CD4-positive, alpha-beta memory T cell (primary cell): ENCODE data around the gene PBLD. TPM values are rescaled to one million over a fixed set of nuclear protein-coding genes. Genes with fewer than 3 reads are reported as not detected.
"Not testable (repeated sequence)": the region's sequence is repeated elsewhere in the genome, so short reads cannot be mapped to it uniquely, and the experiment has no call there.

ENCODE experiments used
- CTCF ChIA-PET: fragments of 350-600 bp; sonication (Branson Sonifier 250); formaldehyde crosslinking; loops from one replicate; lab custom pipeline; 2021; ENCODE audit warnings: inconsistent platforms; ENCODE audit not compliant: partially characterized antibody; lab: Charles Lee
- POLR2A ChIA-PET: fragments of 350-600 bp; sonication (Branson Sonifier 250); formaldehyde crosslinking; loops from one replicate; lab custom pipeline; 2021; ENCODE audit not compliant: partially characterized antibody; lab: Charles Lee
- DNase-seq, 5 donors: peaks; one replicate each; pipeline versions ENCODE4 v3.0.0 to v3.0.0-alpha.2; 2020 to 2022; ENCODE audit warnings: mixed read lengths in 1 of 5
- H3K27ac ChIP-seq: one replicate; pipeline ENCODE4 v1.7.0; 2013; ENCODE audit warnings: low read depth, low read length
- H3K27me3 ChIP-seq: 2 replicates; pipeline ENCODE4 v1.7.0; 2013; ENCODE audit warnings: mild to moderate bottlenecking, low read length, moderate library complexity; ENCODE audit not compliant: insufficient read depth
- H3K36me3 ChIP-seq: 2 replicates; pipeline ENCODE4 v1.7.0; 2013; ENCODE audit warnings: mild to moderate bottlenecking, low read length, moderate library complexity; ENCODE audit not compliant: insufficient read depth
- H3K4me1 ChIP-seq: 2 replicates; pipeline ENCODE4 v1.7.0; 2013; ENCODE audit warnings: mild to moderate bottlenecking, low read length, moderate library complexity; ENCODE audit not compliant: insufficient read depth
- H3K4me3 ChIP-seq, 2 donors: one replicate each; pipeline ENCODE4 v1.7.0; 2013; ENCODE audit warnings: low read length in 2 of 2, mild to moderate bottlenecking in 1 of 2
- H3K9me3 ChIP-seq, 2 donors: one replicate each; pipeline ENCODE4 v1.7.0; 2013; ENCODE audit warnings: low read length in 2 of 2, control low read depth in 1 of 2; ENCODE audit not compliant: control insufficient read depth in 1 of 2
- H3K27ac Mint-ChIP-seq, 7 donors: one replicate each; pipeline ENCODE4 v1.8.0; 2020 to 2021; ENCODE audit warnings: mixed read lengths in 7 of 7, mild to moderate bottlenecking in 6 of 7, inconsistent platforms in 3 of 7, moderate library complexity in 3 of 7
- H3K27me3 Mint-ChIP-seq, 2 donors: one replicate each; pipeline ENCODE4 v1.8.0; 2020 to 2021; ENCODE audit warnings: mixed read lengths in 2 of 2
- H3K36me3 Mint-ChIP-seq, 2 donors: one replicate each; pipeline ENCODE4 v1.8.0; 2020 to 2021; ENCODE audit warnings: mixed read lengths in 2 of 2, inconsistent platforms in 1 of 2, mild to moderate bottlenecking in 1 of 2
- H3K4me1 Mint-ChIP-seq, 4 donors: one replicate each; pipeline ENCODE4 v1.8.0; 2020 to 2021; ENCODE audit warnings: mixed read lengths in 4 of 4, mild to moderate bottlenecking in 1 of 4
- H3K4me3 Mint-ChIP-seq, 8 donors: one replicate each; pipeline ENCODE4 v1.8.0; 2020 to 2021; ENCODE audit warnings: mixed read lengths in 8 of 8, mild to moderate bottlenecking in 7 of 8, moderate library complexity in 6 of 8, inconsistent platforms in 3 of 8
- H3K9me3 Mint-ChIP-seq, 8 donors: one replicate each; pipeline ENCODE4 v1.8.0; 2020 to 2021; ENCODE audit warnings: mixed read lengths in 8 of 8, mild to moderate bottlenecking in 5 of 8, inconsistent platforms in 3 of 8, moderate library complexity in 1 of 8
- intact Hi-C: fragments of 100-400 bp; cut with micrococcal nuclease; formaldehyde crosslinking; loops from one replicate; pipeline ENCODE4 v1.15.1; 2023
- polyA plus RNA-seq, 2 donors: library from polyadenylated mRNA; unstranded; fragments of 300-500 nt; fragmentation: Illumina TruSeq; gene quantifications; one replicate each; pipeline ENCODE4 v1.2.3, GENCODE V29; 2021
- total RNA-seq, 2 experiments: library from RNA; stranded (reverse); gene quantifications; one replicate each; pipeline ENCODE4 v1.2.3, GENCODE V29; 2021

The PBLD gene
- total and polyA plus RNA-seq, 4 experiments from 2014 or later, result 1.0 to 3.0 (median 2.3) TPM

DNA sequence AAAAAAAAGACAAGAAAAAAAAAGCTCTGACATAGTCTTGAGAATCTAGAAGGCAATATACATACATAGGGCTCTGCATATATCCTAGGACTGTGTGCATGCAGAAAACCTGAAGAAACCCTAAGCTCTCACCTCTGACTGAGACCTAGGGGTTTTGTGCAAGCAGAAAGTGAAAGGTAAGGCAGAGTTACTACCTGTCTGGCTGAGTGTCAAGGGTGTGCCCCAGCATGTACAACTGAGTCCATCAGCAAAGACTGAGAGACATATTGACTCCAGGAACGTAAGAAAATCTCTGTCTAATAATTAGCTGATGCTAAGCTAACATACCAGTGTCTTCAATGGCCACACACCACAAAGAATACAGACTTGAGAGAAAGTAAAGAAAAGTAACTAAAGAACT lies 17.1 kb downstream of the PBLD start:
- DNase-seq, result no peak
- no peaks in the 10 kb centered on the region for H3K27me3 Mint-ChIP-seq
- H3K9me3 Mint-ChIP-seq, result peaks cover 0 to 24% (median 19%) of the 10 kb centered on the region in 8 donors
- Histone ChIP-seq H3K4me1 (peaks cover 7% of the 10 kb centered on the region), H3K27ac (no peak overlapping the region), H3K9me3 (peaks cover 0 to 9% of the 10 kb centered on the region in 2 donors), H3K4me3 (no peak overlapping the region), H3K27me3 (no peaks in the 10 kb centered on the region), H3K36me3 (no peaks in the 10 kb centered on the region)
- CTCF ChIA-PET, result interaction anchor here (0.9 to 2.5 kb wide), 3 partner anchors 9 to 33 kb away, joined by 3 to 9 read pairs (median 8); no protein-coding TSS in a partner anchor
- no peak overlapping the region for H3K4me3 Mint-ChIP-seq
- H3K27ac Mint-ChIP-seq, result no peak overlapping the region
- intact Hi-C loops, result no loop called here
- peaks cover 0 to 4% of the 10 kb centered on the region in 2 donors for H3K36me3 Mint-ChIP-seq
- peaks cover 4 to 7% (median 5%) of the 10 kb centered on the region in 4 donors for H3K4me1 Mint-ChIP-seq
- POLR2A ChIA-PET, result interaction anchor here (2.0 kb wide), 1 partner anchor 17 kb away, joined by 9 read pairs; the partner anchor contains the start of genes HNRNPH3 and PBLD

DNA sequence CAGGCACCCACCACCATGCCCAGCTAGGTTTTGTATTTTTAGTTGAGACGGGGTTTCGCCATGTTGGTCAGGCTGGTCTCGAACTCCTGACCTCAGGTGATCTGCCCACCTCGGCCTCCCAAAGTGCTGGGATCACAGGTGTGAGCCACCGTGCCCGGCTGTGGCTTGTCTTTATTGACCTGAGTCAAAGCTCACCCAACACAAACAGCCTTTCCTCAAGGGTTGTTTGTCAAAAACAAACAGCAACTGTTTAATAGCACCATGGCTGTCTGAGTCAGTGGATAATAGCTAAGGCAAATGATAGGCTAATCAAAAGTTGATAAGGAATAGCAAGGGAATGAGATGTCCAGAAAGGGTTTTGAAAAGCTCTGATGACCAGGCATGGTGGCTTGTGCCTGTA lies 17.8 kb downstream of the PBLD start:
- intact Hi-C loops, H3K27ac ChIP-seq: not testable (repeated sequence)
- CTCF ChIA-PET, result interaction anchor here (0.9 to 2.5 kb wide), 3 partner anchors 9 to 34 kb away, joined by 3 to 9 read pairs (median 8); no protein-coding TSS in a partner anchor

DNA sequence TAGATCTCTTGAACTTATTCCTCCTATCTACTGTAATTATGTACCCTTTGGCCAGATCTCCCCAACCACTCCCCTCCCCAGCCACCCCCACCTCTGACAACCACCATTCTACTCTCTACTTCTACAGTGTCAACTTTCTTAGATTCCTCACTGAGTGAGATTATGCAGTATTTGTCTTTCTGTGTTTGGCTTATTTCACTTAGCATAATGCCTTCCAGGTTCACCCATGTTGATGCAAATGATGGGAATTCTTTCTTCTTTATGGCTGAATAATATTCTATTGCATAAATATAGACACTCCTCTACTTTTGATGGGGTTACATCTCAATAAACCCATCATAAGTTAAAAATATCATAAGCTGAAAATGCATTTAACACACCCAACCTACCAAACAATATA lies 22.2 kb downstream of the PBLD start:
- peaks cover 4 to 7% (median 5%) of the 10 kb centered on the region in 4 donors for H3K4me1 Mint-ChIP-seq
- Histone ChIP-seq H3K9me3 (no peaks in the 10 kb centered on the region), H3K27ac (no peak overlapping the region), H3K27me3 (no peaks in the 10 kb centered on the region), H3K36me3 (no peaks in the 10 kb centered on the region), H3K4me1 (peaks cover 7% of the 10 kb centered on the region), H3K4me3 (no peak overlapping the region)
- H3K27me3 Mint-ChIP-seq, result no peaks in the 10 kb centered on the region
- ChIA-PET POLR2A (interaction anchor here (0.6 kb wide), 1 partner anchor 597 kb away, joined by 3 read pairs; no protein-coding TSS in a partner anchor), CTCF (interaction anchor here (0.6 kb wide), 1 partner anchor 63 kb away, joined by 3 read pairs; no protein-coding TSS in a partner anchor)
- H3K9me3 Mint-ChIP-seq, result peaks cover 0 to 3% (median under 1%) of the 10 kb centered on the region in 8 donors
- no peak for DNase-seq
- no peaks in the 10 kb centered on the region for H3K36me3 Mint-ChIP-seq
- no peak overlapping the region for H3K4me3 Mint-ChIP-seq
- no peak overlapping the region for H3K27ac Mint-ChIP-seq
- intact Hi-C loops, result no loop called here

More for the DNA sequence above, 17.8 kb downstream of the PBLD start:
- not testable (repeated sequence) for H3K9me3 ChIP-seq, H3K4me3 ChIP-seq, H3K4me1 Mint-ChIP-seq, DNase-seq, H3K27me3 ChIP-seq, H3K4me1 ChIP-seq, H3K27me3 Mint-ChIP-seq, H3K27ac Mint-ChIP-seq, H3K36me3 ChIP-seq, H3K4me3 Mint-ChIP-seq, H3K36me3 Mint-ChIP-seq
- POLR2A ChIA-PET, result interaction anchor here (2.0 kb wide), 1 partner anchor 17 kb away, joined by 9 read pairs; the partner anchor contains the start of genes HNRNPH3 and PBLD
- H3K9me3 Mint-ChIP-seq, result peaks cover 0 to 24% (median 19%) of the 10 kb centered on the region in 8 donors

DNA sequence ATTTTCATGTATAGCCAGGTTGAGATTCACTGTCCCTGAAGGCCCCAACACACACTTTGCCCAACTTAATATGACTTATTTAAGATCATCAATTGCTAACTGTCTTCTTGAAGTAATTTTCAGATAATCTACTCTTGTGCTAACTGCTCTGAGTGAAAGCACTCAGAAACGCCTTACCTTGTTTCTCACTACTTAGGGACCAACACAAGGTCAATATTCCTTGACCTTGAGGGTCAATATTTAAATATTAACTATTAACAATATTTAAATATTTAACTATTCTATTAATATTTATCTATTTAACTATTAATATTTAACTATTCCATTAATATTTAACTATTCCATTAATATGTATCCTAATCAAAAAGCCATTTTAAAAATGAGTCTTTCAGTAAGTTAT lies 26.9 kb downstream of the PBLD start:
- Mint-ChIP-seq H3K27me3 (no peaks in the 10 kb centered on the region), H3K36me3 (no peaks in the 10 kb centered on the region), H3K9me3 (no peaks in the 10 kb centered on the region), H3K27ac (no peak overlapping the region), H3K4me1 (peaks cover 0 to 1% (median 0%) of the 10 kb centered on the region in 4 donors), H3K4me3 (no peak overlapping the region)
- Histone ChIP-seq H3K27me3 (no peaks in the 10 kb centered on the region), H3K4me3 (no peak overlapping the region), H3K9me3 (no peaks in the 10 kb centered on the region), H3K36me3 (no peaks in the 10 kb centered on the region), H3K4me1 (no peaks in the 10 kb centered on the region), H3K27ac (no peak overlapping the region)
- ChIA-PET POLR2A (no interaction called here), CTCF (interaction anchor here (0.8 to 1.5 kb wide), 2 partner anchors 9 to 93 kb away, joined by 3 to 4 read pairs; no protein-coding TSS in a partner anchor)
- intact Hi-C loops, result no loop called here
- no peak for DNase-seq

DNA sequence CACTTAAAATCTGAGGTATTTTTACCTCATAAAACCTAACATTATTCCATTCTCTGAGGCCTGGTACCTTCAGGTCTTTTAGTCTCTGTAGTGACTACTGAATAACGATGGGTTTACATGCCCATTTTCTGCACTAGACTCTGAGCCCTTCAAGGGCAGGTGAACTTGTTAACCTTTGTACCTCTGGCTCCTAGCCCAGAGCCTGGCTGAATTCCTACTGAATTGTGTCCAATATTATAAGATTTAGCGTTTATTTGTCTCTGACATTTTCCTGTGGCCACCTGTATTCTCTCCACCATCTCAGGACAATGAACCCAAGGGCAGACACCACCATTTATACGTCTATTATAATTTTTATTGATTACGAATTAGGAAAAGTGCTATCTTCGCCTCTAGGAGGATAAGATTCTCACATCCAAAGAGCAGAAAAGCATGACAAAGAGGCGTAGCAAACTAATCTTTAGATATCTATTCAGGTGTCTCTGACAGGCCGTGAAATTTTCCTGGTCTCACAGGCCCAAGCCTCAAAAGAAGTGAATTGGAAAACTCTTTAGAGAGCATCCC lies 28.8 kb downstream of the PBLD start:
- Histone ChIP-seq H3K36me3 (no peaks in the 10 kb centered on the region), H3K9me3 (no peaks in the 10 kb centered on the region), H3K27me3 (no peaks in the 10 kb centered on the region), H3K27ac (no peak overlapping the region), H3K4me3 (no peak overlapping the region), H3K4me1 (no peaks in the 10 kb centered on the region)
- CTCF ChIA-PET, result interaction anchor here (1.4 to 5.2 kb wide), 6 partner anchors 22 to 516 kb away, joined by 3 to 27 read pairs (median 4); no protein-coding TSS in a partner anchor
- no peak for DNase-seq
- H3K36me3 Mint-ChIP-seq, result no peaks in the 10 kb centered on the region
- H3K4me3 Mint-ChIP-seq, result no peak overlapping the region
- H3K27me3 Mint-ChIP-seq, result no peaks in the 10 kb centered on the region
- no peaks in the 10 kb centered on the region for H3K9me3 Mint-ChIP-seq
- POLR2A ChIA-PET, result no interaction called here
- intact Hi-C loops, result no loop called here
- H3K4me1 Mint-ChIP-seq, result peaks cover 0 to 1% (median 0%) of the 10 kb centered on the region in 4 donors
- no peak overlapping the region for H3K27ac Mint-ChIP-seq

DNA sequence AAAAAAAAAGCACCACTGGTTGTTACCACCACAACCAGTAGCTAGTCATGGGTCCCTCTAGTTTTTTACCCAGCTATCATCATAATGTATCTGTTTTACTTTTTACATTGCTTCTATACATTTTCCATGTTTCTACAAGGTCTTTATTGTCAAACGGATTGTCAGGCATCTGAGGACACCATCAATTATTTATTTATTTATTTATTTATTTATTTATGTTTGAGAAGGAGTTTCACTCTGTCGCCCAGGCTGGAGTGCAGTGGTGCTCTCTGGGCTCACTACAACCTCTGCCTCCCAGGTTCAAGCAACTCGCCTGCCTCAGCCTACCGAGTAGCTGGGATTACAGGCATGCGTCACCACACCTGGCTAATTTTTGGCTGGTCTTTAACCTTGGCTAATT lies 29.9 kb downstream of the PBLD start:
- Mint-ChIP-seq H3K4me3 (no peak overlapping the region), H3K4me1 (peaks cover 0 to 1% (median 0%) of the 10 kb centered on the region in 4 donors), H3K27me3 (no peaks in the 10 kb centered on the region), H3K36me3 (no peaks in the 10 kb centered on the region), H3K9me3 (no peaks in the 10 kb centered on the region), H3K27ac (no peak overlapping the region)
- ChIA-PET POLR2A (no interaction called here), CTCF (interaction anchor here (0.9 to 5.2 kb wide), 11 partner anchors 11 to 515 kb away, joined by 3 to 27 read pairs (median 4); no protein-coding TSS in a partner anchor)
- H3K4me3 ChIP-seq, result no peak overlapping the region
- H3K36me3 ChIP-seq, result no peaks in the 10 kb centered on the region
- intact Hi-C loops, result loop anchor here (1.0 kb wide), 2 partner anchors 91 to 448 kb away; no protein-coding TSS in a partner anchor
- no peaks in the 10 kb centered on the region for H3K9me3 ChIP-seq
- DNase-seq, result no peak
- no peaks in the 10 kb centered on the region for H3K27me3 ChIP-seq
- H3K27ac ChIP-seq, result no peak overlapping the region
- H3K4me1 ChIP-seq, result no peaks in the 10 kb centered on the region

DNA sequence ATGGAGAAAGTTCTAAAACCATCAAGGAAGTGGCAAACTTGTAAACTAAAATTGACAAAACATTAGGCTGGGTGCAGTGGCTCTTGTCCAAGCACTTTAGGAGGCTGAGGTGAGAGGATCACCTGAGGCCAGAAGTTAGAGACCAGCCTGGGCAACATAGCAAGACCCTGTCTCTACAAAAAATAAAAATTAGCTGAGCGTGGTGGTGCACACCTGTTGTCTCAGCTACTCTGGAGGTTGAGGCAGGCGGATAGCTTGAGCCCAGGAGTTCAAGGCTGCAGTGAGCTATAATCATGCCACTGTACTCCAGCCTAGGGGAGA lies 30.3 kb downstream of the PBLD start:
- H3K36me3 ChIP-seq, result no peaks in the 10 kb centered on the region
- no peak overlapping the region for H3K4me3 ChIP-seq
- no peaks in the 10 kb centered on the region for H3K9me3 ChIP-seq
- Mint-ChIP-seq H3K36me3 (no peaks in the 10 kb centered on the region), H3K27ac (no peak overlapping the region), H3K9me3 (no peaks in the 10 kb centered on the region), H3K27me3 (no peaks in the 10 kb centered on the region), H3K4me3 (no peak overlapping the region), H3K4me1 (peaks cover 0 to 1% (median 0%) of the 10 kb centered on the region in 4 donors)
- POLR2A ChIA-PET, result interaction anchor here (1.4 kb wide), 1 partner anchor 30 kb away, joined by 4 read pairs; the partner anchor contains the start of genes HNRNPH3 and PBLD
- H3K27me3 ChIP-seq, result no peaks in the 10 kb centered on the region
- no peak for DNase-seq
- CTCF ChIA-PET, result interaction anchor here (0.9 to 5.2 kb wide), 12 partner anchors 11 to 514 kb away, joined by 3 to 27 read pairs (median 4); no protein-coding TSS in a partner anchor
- intact Hi-C loops, result loop anchor here (1.0 kb wide), 2 partner anchors 90 to 447 kb away; no protein-coding TSS in a partner anchor
- H3K4me1 ChIP-seq, result no peaks in the 10 kb centered on the region
- H3K27ac ChIP-seq, result no peak overlapping the region
